Ishikawa (cell line): ENCODE measurements around the gene ZNF782.

Experiments used
- CEBPB ChIP-seq: IDR thresholded peaks from 2 replicates; pipeline ENCODE4 v1.6.1; 2012
- EGR1 ChIP-seq: IDR thresholded peaks from 2 replicates; pipeline ENCODE4 v1.6.1; 2012
- EP300 ChIP-seq: IDR thresholded peaks from 2 replicates; pipeline ENCODE4 v1.6.1; 2012; ENCODE audit warnings: borderline replicate concordance
- NFIC ChIP-seq: IDR thresholded peaks from 2 replicates; pipeline ENCODE4 v1.6.1; 2012
- RAD21 ChIP-seq: IDR thresholded peaks from 2 replicates; pipeline ENCODE4 v1.6.1; 2012; ENCODE audit warnings: low read depth
- TAF1 ChIP-seq: IDR thresholded peaks from 2 replicates; pipeline ENCODE4 v1.6.1; 2012; ENCODE audit warnings: low read depth, mild to moderate bottlenecking
- TCF12 ChIP-seq: IDR thresholded peaks from 2 replicates; pipeline ENCODE4 v1.6.1; 2012; ENCODE audit warnings: low read depth
- TF ChIP-seq, protein P1 (sequence below): IDR thresholded peaks from 2 replicates; pipeline ENCODE4 v1.6.1; 2012

DNA sequence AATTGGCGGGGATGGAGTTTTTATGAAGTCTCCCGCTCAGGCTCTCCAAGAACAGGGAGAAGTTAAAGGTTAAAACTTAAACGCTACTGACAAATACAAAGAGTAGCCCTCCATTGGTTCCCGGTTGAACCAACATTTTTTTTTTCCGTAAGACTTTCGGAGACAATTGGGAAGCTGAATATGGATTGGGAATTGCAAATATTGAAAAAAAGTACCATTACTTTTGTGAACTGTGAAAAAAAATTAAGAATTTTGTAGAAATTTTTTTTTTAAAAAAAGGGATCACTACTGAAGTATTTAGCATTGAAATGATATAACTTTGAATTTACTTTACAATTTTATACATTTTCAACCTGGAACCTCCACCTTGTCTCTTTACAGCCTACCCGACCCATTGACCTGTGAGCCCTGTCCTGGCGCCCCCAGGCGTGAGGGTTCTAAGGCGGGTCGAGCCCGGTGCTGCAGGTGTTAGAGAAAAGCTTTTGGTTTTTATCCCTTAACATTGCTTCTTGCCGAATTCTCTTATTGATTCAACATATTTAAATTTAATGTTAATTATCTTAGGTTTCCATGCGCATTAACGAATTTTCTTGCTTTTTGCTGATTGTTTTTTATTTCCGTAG lies 448 bp upstream of the ZNF782 start:
- TF ChIP-seq, protein P1, sequence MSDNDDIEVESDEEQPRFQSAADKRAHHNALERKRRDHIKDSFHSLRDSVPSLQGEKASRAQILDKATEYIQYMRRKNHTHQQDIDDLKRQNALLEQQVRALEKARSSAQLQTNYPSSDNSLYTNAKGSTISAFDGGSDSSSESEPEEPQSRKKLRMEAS, result no peak
- TF ChIP-seq CEBPB (no peak), NFIC (no peak), TAF1 (no peak; the same call in 1 of the 2 replicates), EP300 (no peak), RAD21 (no peak), TCF12 (no peak; the same call in 1 of the 2 replicates), EGR1 (no peak)
